AG04450 (cell line): Measurements from ENCODE around the gene CNOT3. TPM values are rescaled to one million over a fixed set of nuclear protein-coding genes. Genes with fewer than 3 reads are reported as not detected.

ENCODE experiments used
- CTCF ChIA-PET: fragments of 300-600, 350-600 bp; formaldehyde crosslinking; extraction: SDS; loops from one replicate; lab custom pipeline; 2022; ENCODE audit warnings: antibody characterized with exemption, inconsistent platforms; lab: Charles Lee
- POLR2A ChIA-PET: fragments of 350-600 bp; formaldehyde crosslinking; extraction: SDS; loops from one replicate; lab custom pipeline; 2021; ENCODE audit warnings: antibody characterized with exemption, inconsistent platforms; lab: Yijun Ruan, JAX
- DNase-seq: peaks from one replicate; pipeline ENCODE4 v3.0.0-alpha.2; 2011; ENCODE audit warnings: low read depth, low spot score
- H3K27ac ChIP-seq: one replicate; pipeline ENCODE4 v1.5.1; 2012; ENCODE audit warnings: low read depth, low read length, control low read depth
- H3K27me3 ChIP-seq: one replicate; pipeline ENCODE4 v1.6.0; 2012; ENCODE audit warnings: low read length; ENCODE audit not compliant: control insufficient read depth, insufficient read depth
- H3K4me3 ChIP-seq: 2 replicates; pipeline ENCODE4 v1.5.1; 2011; ENCODE audit warnings: mild to moderate bottlenecking, low read depth, low read length, control low read depth
- H3K9me3 ChIP-seq: 2 replicates; pipeline ENCODE4 v1.5.1; 2012; ENCODE audit warnings: low read length; ENCODE audit not compliant: control insufficient read depth, insufficient read depth
- polyA plus RNA-seq: library from polyadenylated mRNA; depleted of rRNA; stranded (reverse); fragments of >200 nt; gene quantifications from 2 replicates; pipeline ENCODE4 v1.2.3, GENCODE V29; 2011
- TF ChIP-seq, protein P1 (sequence below): IDR thresholded peaks from 2 replicates; pipeline ENCODE4 v1.5.1; 2011; ENCODE audit warnings: low read depth, low read length, control low read depth, inconsistent platforms

CNOT3 gene
- polyA plus RNA-seq, 1 experiment, result 9.9 TPM

DNA sequence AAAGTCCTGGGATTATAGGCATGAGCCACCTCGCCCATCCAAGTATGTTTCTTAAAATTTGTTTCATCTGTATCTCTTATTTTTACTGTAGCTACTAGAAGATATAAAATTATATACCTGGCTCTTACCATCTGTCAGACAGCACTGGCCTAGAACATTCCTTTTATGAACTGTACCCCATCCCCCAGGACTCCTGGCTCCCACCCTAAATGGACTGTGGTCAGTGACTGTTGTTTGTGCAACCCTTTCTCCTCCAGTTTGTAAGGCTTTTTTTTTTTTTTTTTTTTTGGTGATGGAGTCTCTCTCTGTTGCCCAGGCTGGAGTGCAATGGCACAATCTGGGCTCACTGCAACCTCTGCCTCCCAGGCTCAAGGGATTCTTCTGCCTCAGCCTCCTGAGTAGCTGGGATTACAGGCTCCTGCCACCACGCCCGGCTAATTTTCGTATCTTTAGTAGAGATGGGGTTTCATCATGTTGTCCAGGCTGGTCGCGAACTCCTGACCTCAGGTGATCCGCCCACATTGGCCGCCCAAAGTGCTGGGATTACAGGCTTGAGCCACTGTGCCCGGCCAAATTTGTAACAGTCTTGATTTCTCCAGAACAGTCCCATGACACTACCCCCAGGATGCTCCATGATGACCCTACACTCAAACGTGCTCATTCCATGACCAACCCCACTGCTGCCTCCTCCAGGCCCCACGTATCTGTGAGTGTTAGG, 32.4 kb upstream of the CNOT3 start:
- Histone ChIP-seq H3K27me3 (no peaks in the 10 kb centered on the region), H3K9me3 (peaks cover 3% of the 10 kb centered on the region; the same call in 1 of the 2 replicates), H3K4me3 (no peak overlapping the region), H3K27ac (no peak overlapping the region)
- CTCF ChIA-PET, result interaction anchor here (0.7 kb wide), 1 partner anchor 88 kb away, joined by 4 read pairs; no protein-coding TSS in a partner anchor
- TF ChIP-seq, protein P1, sequence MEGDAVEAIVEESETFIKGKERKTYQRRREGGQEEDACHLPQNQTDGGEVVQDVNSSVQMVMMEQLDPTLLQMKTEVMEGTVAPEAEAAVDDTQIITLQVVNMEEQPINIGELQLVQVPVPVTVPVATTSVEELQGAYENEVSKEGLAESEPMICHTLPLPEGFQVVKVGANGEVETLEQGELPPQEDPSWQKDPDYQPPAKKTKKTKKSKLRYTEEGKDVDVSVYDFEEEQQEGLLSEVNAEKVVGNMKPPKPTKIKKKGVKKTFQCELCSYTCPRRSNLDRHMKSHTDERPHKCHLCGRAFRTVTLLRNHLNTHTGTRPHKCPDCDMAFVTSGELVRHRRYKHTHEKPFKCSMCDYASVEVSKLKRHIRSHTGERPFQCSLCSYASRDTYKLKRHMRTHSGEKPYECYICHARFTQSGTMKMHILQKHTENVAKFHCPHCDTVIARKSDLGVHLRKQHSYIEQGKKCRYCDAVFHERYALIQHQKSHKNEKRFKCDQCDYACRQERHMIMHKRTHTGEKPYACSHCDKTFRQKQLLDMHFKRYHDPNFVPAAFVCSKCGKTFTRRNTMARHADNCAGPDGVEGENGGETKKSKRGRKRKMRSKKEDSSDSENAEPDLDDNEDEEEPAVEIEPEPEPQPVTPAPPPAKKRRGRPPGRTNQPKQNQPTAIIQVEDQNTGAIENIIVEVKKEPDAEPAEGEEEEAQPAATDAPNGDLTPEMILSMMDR, result no peak
- DNase-seq, result no peak
- POLR2A ChIA-PET, result no interaction called here

DNA sequence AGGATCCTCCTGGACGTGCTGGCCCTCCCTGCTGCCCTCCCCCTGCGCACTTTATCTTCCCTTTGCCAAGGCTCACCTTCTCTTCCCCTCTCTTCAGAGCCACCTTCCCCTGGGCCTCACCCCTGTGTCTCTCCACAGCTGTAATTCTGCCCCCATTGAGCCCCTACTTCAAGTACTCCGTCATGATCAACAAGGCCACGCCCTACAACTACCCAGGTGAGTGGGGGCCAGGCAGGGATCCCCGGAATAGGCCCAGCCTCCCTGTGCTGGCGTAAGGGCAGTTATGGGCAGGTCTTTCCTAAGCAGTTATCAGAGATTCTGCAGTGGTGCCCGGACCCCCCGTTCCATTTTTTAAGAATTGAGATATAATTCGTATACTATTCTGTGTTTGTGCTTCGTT, 31.8 kb upstream of the CNOT3 start:
- H3K27ac ChIP-seq, result no peak overlapping the region
- H3K27me3 ChIP-seq, result no peaks in the 10 kb centered on the region
- CTCF ChIA-PET, result no interaction called here
- H3K9me3 ChIP-seq, result peaks cover 3% of the 10 kb centered on the region; the same call in 1 of the 2 replicates
- no peak for DNase-seq
- TF ChIP-seq, protein P1, result no peak
- POLR2A ChIA-PET, result interaction anchor here (1.2 kb wide), 1 partner anchor 10 kb away, joined by 3 read pairs; the partner anchor contains the start of genes PRPF31 and TFPT
- no peak overlapping the region for H3K4me3 ChIP-seq

DNA sequence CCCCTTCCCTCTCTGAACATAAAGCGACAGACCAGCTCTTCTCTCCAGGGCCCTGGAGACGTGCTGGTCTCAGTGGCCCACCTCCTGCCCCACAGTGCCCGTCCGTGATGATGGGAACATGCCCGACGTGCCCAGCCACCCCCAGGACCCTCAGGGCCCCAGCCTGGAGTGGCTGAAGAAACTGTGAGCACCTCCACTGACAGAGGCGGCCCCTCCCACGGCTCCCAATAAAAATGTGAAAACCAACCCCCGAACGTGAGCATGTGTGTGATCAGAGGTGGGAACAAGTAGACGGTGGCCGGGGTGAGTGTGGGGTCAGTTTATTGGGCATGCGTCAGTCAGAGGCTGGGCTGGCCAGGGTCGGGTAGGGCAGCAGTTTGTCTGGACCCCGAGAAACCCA, 30.8 kb upstream of the CNOT3 start:
- CTCF ChIA-PET, result no interaction called here
- Histone ChIP-seq H3K4me3 (no peak overlapping the region), H3K27ac (no peak overlapping the region), H3K9me3 (peaks cover 3% of the 10 kb centered on the region; the same call in 1 of the 2 replicates), H3K27me3 (no peaks in the 10 kb centered on the region)
- TF ChIP-seq, protein P1, result no peak
- DNase-seq, result no peak
- POLR2A ChIA-PET, result interaction anchor here (1.2 kb wide), 1 partner anchor 9 kb away, joined by 3 read pairs; the partner anchor contains the start of genes PRPF31 and TFPT

DNA sequence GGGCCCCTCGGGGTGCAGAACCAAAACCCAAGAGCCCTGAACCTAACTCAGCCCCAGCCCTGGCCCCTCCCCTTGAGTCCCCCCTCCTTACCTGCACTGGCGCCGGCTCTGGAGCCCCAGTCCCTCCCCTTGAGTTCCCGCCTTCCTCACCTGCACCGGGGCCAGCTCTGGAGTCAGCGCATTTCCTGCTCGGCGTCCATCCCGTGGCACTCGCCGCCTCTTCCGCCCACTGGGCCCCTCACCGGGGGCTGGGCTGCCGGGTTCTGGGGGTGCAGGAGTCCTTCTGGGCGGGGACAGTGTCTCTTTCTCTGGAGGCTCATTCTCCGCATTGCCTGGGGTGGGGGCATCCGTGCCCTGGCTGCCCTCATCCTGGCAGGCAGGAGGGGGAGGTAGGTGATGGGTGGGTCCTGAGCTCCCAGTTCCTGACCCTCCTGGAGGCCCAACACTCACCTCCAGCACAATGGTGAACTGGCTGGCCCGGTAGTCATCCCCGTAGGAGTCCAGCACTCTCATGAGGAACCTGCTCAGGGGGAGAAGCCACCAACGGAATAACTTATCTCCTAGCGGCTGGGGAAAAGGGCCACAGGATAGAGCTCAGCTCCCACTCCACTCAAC, 29.6 kb upstream of the CNOT3 start:
- ChIA-PET POLR2A (interaction anchor here (2.2 kb wide), 1 partner anchor 29 kb away, joined by 6 read pairs; the partner anchor contains the start of gene CNOT3), CTCF (no interaction called here)
- Histone ChIP-seq H3K9me3 (peaks cover under 1% of the 10 kb centered on the region; the same call in 1 of the 2 replicates), H3K27ac (no peak overlapping the region), H3K4me3 (no peak overlapping the region), H3K27me3 (no peaks in the 10 kb centered on the region)
- DNase-seq, result no peak
- TF ChIP-seq, protein P1, result no peak

DNA sequence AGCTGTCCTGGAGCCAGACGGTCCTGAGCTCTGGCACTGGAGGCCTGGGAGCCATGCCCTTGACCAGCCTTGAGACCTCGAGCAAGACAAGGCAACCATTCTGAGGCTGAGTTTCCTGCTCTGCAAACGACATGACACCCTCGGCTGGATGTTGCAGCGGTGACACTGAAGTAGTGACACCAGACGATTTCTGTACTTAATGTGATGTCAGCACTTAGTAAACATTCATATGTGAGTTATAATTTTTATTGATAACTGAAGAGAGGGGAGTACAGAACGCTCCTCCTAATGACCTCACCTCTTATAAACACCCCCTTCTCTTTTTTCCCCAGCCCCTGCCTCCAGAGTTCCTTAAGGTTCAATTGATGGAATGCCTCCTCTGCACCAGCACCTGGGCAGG, 29.1 kb upstream of the CNOT3 start:
- Histone ChIP-seq H3K4me3 (no peak overlapping the region), H3K27me3 (no peaks in the 10 kb centered on the region), H3K27ac (no peak overlapping the region), H3K9me3 (no peaks in the 10 kb centered on the region)
- POLR2A ChIA-PET, result interaction anchor here (2.2 kb wide), 1 partner anchor 29 kb away, joined by 6 read pairs; the partner anchor contains the start of gene CNOT3
- CTCF ChIA-PET, result no interaction called here
- no peak for DNase-seq
- TF ChIP-seq, protein P1, result no peak
